CD4-positive, CD25-positive, alpha-beta regulatory T cell (primary cell): ENCODE measurements around the gene BAIAP2. TPM values are rescaled to one million over a fixed set of nuclear protein-coding genes. Genes with fewer than 3 reads are reported as not detected.
A peak's percentile ranks its signal among the peaks of the same experiment; 100 is the strongest.

Source experiments
- ATAC-seq, 2 donors: fragments of 150-1000 bp; cut with Tn5 transposase; one replicate each; pipeline ENCODE4 v1.10.0; 2021; ENCODE audit warnings: low read depth in 2 of 2, moderate number of reproducible peaks in 2 of 2, moderate library complexity in 1 of 2
- DNase-seq, 3 donors: peaks; one replicate each; pipeline versions ENCODE4 v3.0.0 to v3.0.0-alpha.2; 2012 to 2022; ENCODE audit warnings: mixed read lengths in 1 of 3
- H3K27ac ChIP-seq: one replicate; pipeline ENCODE4 v1.7.0; 2013; ENCODE audit warnings: mild to moderate bottlenecking, low read length; ENCODE audit not compliant: insufficient read depth, poor library complexity, severe bottlenecking
- H3K27me3 ChIP-seq: one replicate; pipeline ENCODE4 v1.7.0; 2013; ENCODE audit warnings: low read length; ENCODE audit not compliant: control insufficient read depth, insufficient read depth
- H3K36me3 ChIP-seq: one replicate; pipeline ENCODE4 v1.7.0; 2013; ENCODE audit warnings: mild to moderate bottlenecking, low read length, moderate library complexity; ENCODE audit not compliant: control insufficient read depth, insufficient read depth
- H3K4me1 ChIP-seq: 2 replicates; pipeline ENCODE4 v1.7.0; 2013; ENCODE audit warnings: mild to moderate bottlenecking, low read length; ENCODE audit not compliant: insufficient read depth, control insufficient read depth, poor library complexity, severe bottlenecking
- H3K4me3 ChIP-seq: one replicate; pipeline ENCODE4 v1.7.0; 2013; ENCODE audit warnings: low read depth, mild to moderate bottlenecking, low read length, moderate library complexity
- H3K9me3 ChIP-seq, 2 experiments: 1 replicate in 1 of 2; 2 replicates in 1 of 2; pipeline ENCODE4 v1.7.0; 2013; ENCODE audit warnings: low read length in 2 of 2, mild to moderate bottlenecking in 1 of 2, moderate library complexity in 1 of 2; ENCODE audit not compliant: control insufficient read depth in 2 of 2
- H3K27ac Mint-ChIP-seq, 3 donors: one replicate each; pipeline ENCODE4 v1.8.0; 2020 to 2022; ENCODE audit warnings: mild to moderate bottlenecking in 3 of 3, mixed read lengths in 3 of 3, moderate library complexity in 2 of 3
- H3K27me3 Mint-ChIP-seq: one replicate; pipeline ENCODE4 v1.8.0; 2022; ENCODE audit warnings: mild to moderate bottlenecking, mixed read lengths
- H3K36me3 Mint-ChIP-seq: one replicate; pipeline ENCODE4 v1.8.0; 2020; ENCODE audit warnings: mixed read lengths
- H3K4me1 Mint-ChIP-seq, 4 donors: one replicate each; pipeline ENCODE4 v1.8.0; 2020 to 2022; ENCODE audit warnings: mixed read lengths in 4 of 4, mild to moderate bottlenecking in 1 of 4
- H3K4me3 Mint-ChIP-seq, 4 donors: one replicate each; pipeline ENCODE4 v1.8.0; 2020 to 2022; ENCODE audit warnings: mild to moderate bottlenecking in 4 of 4, mixed read lengths in 4 of 4, moderate library complexity in 3 of 4
- H3K9me3 Mint-ChIP-seq, 7 donors: one replicate each; pipeline ENCODE4 v1.8.0; 2020 to 2022; ENCODE audit warnings: mixed read lengths in 7 of 7, mild to moderate bottlenecking in 3 of 7, moderate library complexity in 2 of 7
- polyA plus RNA-seq, 4 donors: library from polyadenylated mRNA; unstranded; fragments of 300-500 nt; fragmentation: Illumina TruSeq; gene quantifications; one replicate each; pipeline ENCODE4 v1.2.3, GENCODE V29; 2021
- total RNA-seq: library from RNA; stranded (reverse); gene quantifications from one replicate; pipeline ENCODE4 v1.2.3, GENCODE V29; 2022

Gene BAIAP2
- total and polyA plus RNA-seq, 5 donors from 2014 or later, result 1.5 to 6.8 (median 1.7) TPM

GRCh38 chr17:81100668-81101067, 65.7 kb downstream of the BAIAP2 start:
- DNase-seq (no peak), ATAC-seq (no peak)
- Mint-ChIP-seq H3K9me3 (no peaks in the 10 kb centered on the region), H3K27ac (no peak overlapping the region), H3K4me3 (no peak overlapping the region), H3K36me3 (no peaks in the 10 kb centered on the region), H3K27me3 (no peaks in the 10 kb centered on the region), H3K4me1 (peaks cover 0 to 18% (median 1%) of the 10 kb centered on the region in 4 donors)
- Histone ChIP-seq H3K9me3 (no peaks in the 10 kb centered on the region), H3K27me3 (no peaks in the 10 kb centered on the region), H3K36me3 (no peaks in the 10 kb centered on the region), H3K27ac (no peak overlapping the region), H3K4me1 (peaks cover 26% of the 10 kb centered on the region), H3K4me3 (no peak overlapping the region)

GRCh38 chr17:81101614-81102306, 66.8 kb downstream of the BAIAP2 start:
- peak; percentile 98 to 99 for ATAC-seq
- H3K9me3 Mint-ChIP-seq, result no peaks in the 10 kb centered on the region

GRCh38 chr17:81102352-81102751, 67.4 kb downstream of the BAIAP2 start:
- Mint-ChIP-seq H3K4me1 (peaks cover 0 to 5% (median 0%) of the 10 kb centered on the region in 4 donors), H3K27me3 (no peaks in the 10 kb centered on the region), H3K27ac (peak overlapping the region in 1 of 3 donors; percentile 62), H3K9me3 (no peaks in the 10 kb centered on the region), H3K36me3 (no peaks in the 10 kb centered on the region), H3K4me3 (no peak overlapping the region)
- no peak for DNase-seq
- ATAC-seq, result no peak
- no peak overlapping the region for H3K4me3 ChIP-seq
- no peaks in the 10 kb centered on the region for H3K36me3 ChIP-seq
- no peaks in the 10 kb centered on the region for H3K27me3 ChIP-seq
- H3K27ac ChIP-seq, result no peak overlapping the region
- no peaks in the 10 kb centered on the region for H3K9me3 ChIP-seq
- H3K4me1 ChIP-seq, result peaks cover 13% of the 10 kb centered on the region

More at GRCh38 chr17:81101614-81102306, 66.8 kb downstream of the BAIAP2 start:
- no peak overlapping the region for H3K27ac ChIP-seq
- no peaks in the 10 kb centered on the region for H3K27me3 ChIP-seq
- no peaks in the 10 kb centered on the region for H3K27me3 Mint-ChIP-seq
- no peaks in the 10 kb centered on the region for H3K9me3 ChIP-seq
- H3K27ac Mint-ChIP-seq, result no peak overlapping the region
- no peaks in the 10 kb centered on the region for H3K36me3 Mint-ChIP-seq
- H3K36me3 ChIP-seq, result no peaks in the 10 kb centered on the region
- H3K4me3 Mint-ChIP-seq, result no peak overlapping the region
- H3K4me3 ChIP-seq, result no peak overlapping the region
- DNase-seq, result peak; percentile 74 to 85 (median 85)
- H3K4me1 ChIP-seq, result peaks cover 17% of the 10 kb centered on the region
- peaks cover 0 to 9% (median 0%) of the 10 kb centered on the region in 4 donors for H3K4me1 Mint-ChIP-seq

GRCh38 chr17:81102869-81103268, 67.9 kb downstream of the BAIAP2 start:
- Histone ChIP-seq H3K9me3 (no peaks in the 10 kb centered on the region), H3K4me1 (peaks cover 9% of the 10 kb centered on the region), H3K36me3 (no peaks in the 10 kb centered on the region), H3K4me3 (no peak overlapping the region), H3K27ac (no peak overlapping the region), H3K27me3 (no peaks in the 10 kb centered on the region)
- no peak overlapping the region for H3K4me3 Mint-ChIP-seq
- DNase-seq (no peak), ATAC-seq (no peak)
- H3K9me3 Mint-ChIP-seq, result no peaks in the 10 kb centered on the region
- no peaks in the 10 kb centered on the region for H3K36me3 Mint-ChIP-seq
- no peak overlapping the region for H3K27ac Mint-ChIP-seq
- no peaks in the 10 kb centered on the region for H3K27me3 Mint-ChIP-seq
- peaks cover 0 to 3% (median 0%) of the 10 kb centered on the region in 4 donors for H3K4me1 Mint-ChIP-seq

- Mint-ChIP-seq H3K36me3 (no peaks in the 10 kb centered on the region), H3K4me3 (no peak overlapping the region), H3K9me3 (no peaks in the 10 kb centered on the region), H3K27ac (no peak overlapping the region), H3K27me3 (no peaks in the 10 kb centered on the region), H3K4me1 (peaks cover 0 to 3% (median 0%) of the 10 kb centered on the region in 4 donors)
- no peaks in the 10 kb centered on the region for H3K9me3 ChIP-seq
- no peaks in the 10 kb centered on the region for H3K27me3 ChIP-seq
- no peak overlapping the region for H3K27ac ChIP-seq
- H3K4me3 ChIP-seq, result no peak overlapping the region
- DNase-seq, result no peak
- H3K4me1 ChIP-seq, result peaks cover 7% of the 10 kb centered on the region
- ATAC-seq, result no peak
- H3K36me3 ChIP-seq, result no peaks in the 10 kb centered on the region
Measured at GRCh38 chr17:81103379-81103778, 68.4 kb downstream of the BAIAP2 start.

- Histone ChIP-seq H3K4me3 (no peak overlapping the region), H3K27ac (no peak overlapping the region), H3K9me3 (no peaks in the 10 kb centered on the region), H3K4me1 (peaks cover 3% of the 10 kb centered on the region), H3K27me3 (no peaks in the 10 kb centered on the region), H3K36me3 (no peaks in the 10 kb centered on the region)
- Mint-ChIP-seq H3K4me3 (no peak overlapping the region), H3K27me3 (no peaks in the 10 kb centered on the region), H3K27ac (no peak overlapping the region), H3K4me1 (no peaks in the 10 kb centered on the region), H3K9me3 (no peaks in the 10 kb centered on the region), H3K36me3 (no peaks in the 10 kb centered on the region)
- DNase-seq (no peak), ATAC-seq (no peak)
Measured at GRCh38 chr17:81106716-81107115, 71.8 kb downstream of the BAIAP2 start.

GRCh38 chr17:81108220-81108619, 73.3 kb downstream of the BAIAP2 start:
- no peaks in the 10 kb centered on the region for H3K9me3 Mint-ChIP-seq
- no peaks in the 10 kb centered on the region for H3K4me1 Mint-ChIP-seq
- no peak overlapping the region for H3K27ac ChIP-seq
- no peaks in the 10 kb centered on the region for H3K9me3 ChIP-seq
- no peak for ATAC-seq
- no peak overlapping the region for H3K27ac Mint-ChIP-seq
- no peaks in the 10 kb centered on the region for H3K4me1 ChIP-seq
- no peaks in the 10 kb centered on the region for H3K27me3 Mint-ChIP-seq
- no peaks in the 10 kb centered on the region for H3K36me3 ChIP-seq
- no peaks in the 10 kb centered on the region for H3K36me3 Mint-ChIP-seq
- H3K27me3 ChIP-seq, result no peaks in the 10 kb centered on the region
- DNase-seq, result no peak
- H3K4me3 ChIP-seq, result no peak overlapping the region
- no peak overlapping the region for H3K4me3 Mint-ChIP-seq

- H3K27ac Mint-ChIP-seq, result no peak overlapping the region
- Histone ChIP-seq H3K4me3 (no peak overlapping the region), H3K36me3 (no peaks in the 10 kb centered on the region), H3K9me3 (no peaks in the 10 kb centered on the region), H3K27me3 (no peaks in the 10 kb centered on the region), H3K4me1 (no peaks in the 10 kb centered on the region), H3K27ac (no peak overlapping the region)
- no peaks in the 10 kb centered on the region for H3K27me3 Mint-ChIP-seq
- no peak for ATAC-seq
- no peaks in the 10 kb centered on the region for H3K4me1 Mint-ChIP-seq
- DNase-seq, result no peak
- H3K4me3 Mint-ChIP-seq, result no peak overlapping the region
- no peaks in the 10 kb centered on the region for H3K9me3 Mint-ChIP-seq
- H3K36me3 Mint-ChIP-seq, result no peaks in the 10 kb centered on the region
Measured at GRCh38 chr17:81109957-81110356, 75.0 kb downstream of the BAIAP2 start.
